Measurements from ENCODE around the gene SCIN. TPM values are rescaled to one million over a fixed set of nuclear protein-coding genes. Genes with fewer than 3 reads are reported as not detected.
"Not testable (repeated sequence)": the region's sequence is repeated elsewhere in the genome, so short reads cannot be mapped to it uniquely, and the experiment has no call there.

SCIN gene
- total and polyA plus RNA-seq, 5 donors, result 0.14 to 0.35 (median 0.26) TPM

- no peaks in the 10 kb centered on the region for H3K4me1 ChIP-seq (ENCODE audit: control insufficient read depth, insufficient read depth, low read length)
- no peaks in the 10 kb centered on the region for H3K27me3 ChIP-seq (ENCODE audit: control insufficient read depth, insufficient read depth)
- ATAC-seq (no peak), DNase-seq (no peak)
- intact Hi-C loops (cut with DNase I), result no loop called here
- 62% methylated on average over 3 of the region's 3 CpGs for WGBS
- H3K9me3 ChIP-seq (ENCODE audit: control insufficient read depth, low read length), result no peaks in the 10 kb centered on the region
- no peak overlapping the region for H3K4me3 ChIP-seq (ENCODE audit: low read length)
- no peak overlapping the region for H3K27ac ChIP-seq (ENCODE audit: low read length)
Observed at GRCh38 chr7:12549106-12549505, 21.4 kb upstream of the SCIN start.

- Histone ChIP-seq H3K4me1 (ENCODE audit: control insufficient read depth, insufficient read depth, low read length) (no peaks in the 10 kb centered on the region), H3K4me3 (ENCODE audit: low read length) (no peak overlapping the region), H3K9me3 (ENCODE audit: control insufficient read depth, low read length) (no peaks in the 10 kb centered on the region), H3K27me3 (ENCODE audit: control insufficient read depth, insufficient read depth) (no peaks in the 10 kb centered on the region), H3K27ac (ENCODE audit: low read length) (no peak overlapping the region)
- intact Hi-C loops (cut with DNase I), result no loop called here
- 94% methylated on average over 4 of the region's 4 CpGs for WGBS
- ATAC-seq (no peak), DNase-seq (no peak)
Observed at GRCh38 chr7:12550956-12551355, 19.6 kb upstream of the SCIN start.

DNA sequence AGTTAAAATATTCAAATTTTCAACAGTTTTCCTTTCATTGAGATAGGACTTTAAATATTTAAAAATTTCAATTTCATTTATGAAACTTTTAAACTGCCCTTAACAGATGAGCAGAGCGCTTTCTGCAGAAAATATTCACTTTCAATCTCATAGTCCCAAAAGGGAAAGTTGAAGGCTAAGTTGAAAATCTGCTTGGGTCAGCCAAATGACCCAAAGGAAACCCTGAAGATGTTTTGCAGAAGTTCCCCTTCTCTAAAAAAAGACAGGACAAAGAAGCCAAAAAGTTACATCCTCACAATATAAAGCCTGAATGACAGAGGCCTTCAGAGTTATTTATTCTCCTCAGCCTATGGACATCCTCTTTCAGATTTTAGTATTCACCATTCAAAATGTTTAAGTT is 17.6 kb upstream of the SCIN start:
- DNase-seq (no peak), ATAC-seq (no peak)
- no peaks in the 10 kb centered on the region for H3K4me1 ChIP-seq (ENCODE audit: control insufficient read depth, insufficient read depth, low read length)
- H3K27me3 ChIP-seq (ENCODE audit: control insufficient read depth, insufficient read depth), result no peaks in the 10 kb centered on the region
- H3K4me3 ChIP-seq (ENCODE audit: low read length), result no peak overlapping the region
- H3K27ac ChIP-seq (ENCODE audit: low read length), result no peak overlapping the region
- no peaks in the 10 kb centered on the region for H3K9me3 ChIP-seq (ENCODE audit: control insufficient read depth, low read length)
- WGBS, result 83% methylated on average over 1 of the region's 1 CpG
- intact Hi-C loops (cut with DNase I), result no loop called here

DNA sequence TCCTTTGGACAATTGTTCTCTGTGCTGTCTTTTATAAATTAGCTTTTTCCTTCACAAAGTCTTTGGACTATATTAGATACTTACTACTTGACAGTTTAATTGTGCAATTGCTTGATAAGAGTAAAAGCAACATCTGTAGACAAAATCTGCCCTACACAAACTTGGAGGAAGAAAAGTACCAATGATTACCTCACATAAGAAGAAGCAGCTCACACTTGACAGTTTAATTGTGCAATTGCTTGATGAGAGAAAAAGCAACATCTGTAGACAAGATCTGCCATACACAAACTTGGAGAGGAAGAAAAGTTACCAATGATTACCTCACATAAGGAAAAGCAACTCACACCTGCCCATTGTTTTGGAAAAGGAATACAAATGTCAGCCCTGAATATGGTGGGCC is 17.1 kb upstream of the SCIN start:
- H3K4me1 ChIP-seq (ENCODE audit: control insufficient read depth, insufficient read depth, low read length), result no peaks in the 10 kb centered on the region
- ATAC-seq, result no peak
- no peaks in the 10 kb centered on the region for H3K27me3 ChIP-seq (ENCODE audit: control insufficient read depth, insufficient read depth)
- H3K9me3 ChIP-seq (ENCODE audit: control insufficient read depth, low read length), result no peaks in the 10 kb centered on the region
- intact Hi-C loops (cut with DNase I), result no loop called here
- H3K27ac ChIP-seq (ENCODE audit: low read length), result no peak overlapping the region
- no peak for DNase-seq
- H3K4me3 ChIP-seq (ENCODE audit: low read length), result no peak overlapping the region

GRCh38 chr7:12554351-12554750 is 16.2 kb upstream of the SCIN start:
- DNase-seq (no peak), ATAC-seq (no peak)
- Histone ChIP-seq H3K27me3 (ENCODE audit: control insufficient read depth, insufficient read depth) (no peaks in the 10 kb centered on the region), H3K4me3 (ENCODE audit: low read length) (no peak overlapping the region), H3K4me1 (ENCODE audit: control insufficient read depth, insufficient read depth, low read length) (no peaks in the 10 kb centered on the region), H3K27ac (ENCODE audit: low read length) (no peak overlapping the region), H3K9me3 (ENCODE audit: control insufficient read depth, low read length) (no peaks in the 10 kb centered on the region)
- 92% methylated on average over 2 of the region's 2 CpGs for WGBS
- intact Hi-C loops (cut with DNase I), result no loop called here

DNA sequence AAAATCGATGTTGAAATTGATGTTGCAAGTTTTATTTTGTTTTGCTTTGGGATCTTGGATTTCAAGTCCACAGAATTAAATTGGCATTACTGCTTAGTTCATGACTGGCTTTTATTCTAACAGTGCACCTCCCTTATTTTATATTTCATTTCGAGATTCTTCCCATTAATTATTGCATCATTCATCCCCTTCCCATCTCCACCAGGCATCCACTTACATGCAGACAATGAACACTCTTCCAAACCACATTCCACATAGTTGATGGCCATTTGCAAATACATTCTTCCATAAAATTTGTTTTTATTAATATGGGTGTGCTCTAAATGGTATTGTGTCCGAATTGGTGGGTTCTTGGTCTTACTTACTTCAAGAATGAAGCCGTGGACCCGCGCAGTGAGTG is 15.6 kb upstream of the SCIN start:
- DNase-seq (no peak), ATAC-seq (no peak)
- H3K9me3 ChIP-seq (ENCODE audit: control insufficient read depth, low read length), result no peaks in the 10 kb centered on the region
- no peak overlapping the region for H3K27ac ChIP-seq (ENCODE audit: low read length)
- no peak overlapping the region for H3K4me3 ChIP-seq (ENCODE audit: low read length)
- H3K4me1 ChIP-seq (ENCODE audit: control insufficient read depth, insufficient read depth, low read length), result no peaks in the 10 kb centered on the region
- WGBS, result 68% methylated on average over 6 of the region's 6 CpGs
- no peaks in the 10 kb centered on the region for H3K27me3 ChIP-seq (ENCODE audit: control insufficient read depth, insufficient read depth)
- intact Hi-C loops (cut with DNase I), result no loop called here

DNA sequence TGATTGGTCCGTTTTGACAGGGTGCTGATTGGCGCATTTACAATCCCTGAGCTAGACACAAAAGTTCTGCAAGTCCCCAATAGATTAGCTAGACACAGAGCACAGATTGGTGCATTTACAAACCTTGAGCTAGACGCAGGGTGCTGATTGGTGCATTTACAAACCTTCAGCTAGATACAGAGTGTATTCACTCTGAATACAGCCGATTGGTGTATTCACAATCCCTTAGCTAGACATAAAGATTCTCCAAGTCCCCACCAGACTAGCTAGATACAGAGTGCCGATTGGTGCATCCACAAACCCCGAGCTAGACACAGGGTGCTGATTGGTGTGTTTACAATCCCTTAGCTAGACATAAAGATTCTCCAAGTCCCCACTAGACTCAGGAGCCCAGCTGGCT is 14.8 kb upstream of the SCIN start:
- intact Hi-C loops (cut with DNase I); H3K9me3 ChIP-seq (ENCODE audit: control insufficient read depth, low read length); H3K27me3 ChIP-seq (ENCODE audit: control insufficient read depth, insufficient read depth); H3K27ac ChIP-seq (ENCODE audit: low read length); ATAC-seq; H3K4me3 ChIP-seq (ENCODE audit: low read length); H3K4me1 ChIP-seq (ENCODE audit: control insufficient read depth, insufficient read depth, low read length); DNase-seq: not testable (repeated sequence)
- WGBS, result 76% methylated on average over 6 of the region's 6 CpGs

DNA sequence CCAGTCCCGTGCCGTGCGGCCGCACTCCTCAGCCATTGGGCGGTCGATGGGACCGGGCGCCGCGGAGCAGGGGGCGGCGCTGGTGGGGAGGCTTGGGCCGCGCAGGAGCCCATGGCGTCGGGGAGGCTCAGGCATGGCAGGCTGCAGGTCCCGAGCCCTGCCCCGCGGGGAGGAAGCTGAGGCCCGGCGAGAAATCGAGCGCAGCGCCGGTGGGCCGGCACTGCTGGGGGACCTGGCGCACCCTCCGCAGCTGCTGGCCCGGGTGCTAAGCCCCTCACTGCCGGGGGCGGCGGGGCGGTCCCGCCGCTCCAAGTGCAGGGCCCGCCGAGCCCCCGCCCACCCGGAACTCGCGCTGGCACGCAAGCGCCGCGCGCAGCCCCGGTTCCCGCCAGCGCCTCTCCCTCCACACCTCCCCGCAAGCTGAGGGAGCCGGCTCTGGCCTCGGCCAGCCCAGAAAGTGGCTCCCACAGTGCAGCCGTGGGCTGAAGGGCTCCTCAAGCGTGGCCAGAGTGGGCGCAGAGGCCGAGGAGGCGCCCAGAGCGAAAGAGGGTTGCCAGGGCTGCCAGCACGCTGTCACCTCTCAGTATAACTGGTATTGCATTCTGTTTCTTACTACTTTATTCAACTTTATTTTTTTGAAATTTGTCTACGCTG is 14.3 kb upstream of the SCIN start:
- DNase-seq; H3K9me3 ChIP-seq (ENCODE audit: control insufficient read depth, low read length); H3K4me3 ChIP-seq (ENCODE audit: low read length); H3K27ac ChIP-seq (ENCODE audit: low read length); intact Hi-C loops (cut with DNase I); H3K4me1 ChIP-seq (ENCODE audit: control insufficient read depth, insufficient read depth, low read length); ATAC-seq; H3K27me3 ChIP-seq (ENCODE audit: control insufficient read depth, insufficient read depth): not testable (repeated sequence)
- WGBS, result 87% methylated on average over 60 of the region's 60 CpGs

- no peaks in the 10 kb centered on the region for H3K9me3 ChIP-seq (ENCODE audit: control insufficient read depth, low read length)
- intact Hi-C loops (cut with DNase I), result no loop called here
Observed at GRCh38 chr7:12557282-12557681, 13.2 kb upstream of the SCIN start.

DNA sequence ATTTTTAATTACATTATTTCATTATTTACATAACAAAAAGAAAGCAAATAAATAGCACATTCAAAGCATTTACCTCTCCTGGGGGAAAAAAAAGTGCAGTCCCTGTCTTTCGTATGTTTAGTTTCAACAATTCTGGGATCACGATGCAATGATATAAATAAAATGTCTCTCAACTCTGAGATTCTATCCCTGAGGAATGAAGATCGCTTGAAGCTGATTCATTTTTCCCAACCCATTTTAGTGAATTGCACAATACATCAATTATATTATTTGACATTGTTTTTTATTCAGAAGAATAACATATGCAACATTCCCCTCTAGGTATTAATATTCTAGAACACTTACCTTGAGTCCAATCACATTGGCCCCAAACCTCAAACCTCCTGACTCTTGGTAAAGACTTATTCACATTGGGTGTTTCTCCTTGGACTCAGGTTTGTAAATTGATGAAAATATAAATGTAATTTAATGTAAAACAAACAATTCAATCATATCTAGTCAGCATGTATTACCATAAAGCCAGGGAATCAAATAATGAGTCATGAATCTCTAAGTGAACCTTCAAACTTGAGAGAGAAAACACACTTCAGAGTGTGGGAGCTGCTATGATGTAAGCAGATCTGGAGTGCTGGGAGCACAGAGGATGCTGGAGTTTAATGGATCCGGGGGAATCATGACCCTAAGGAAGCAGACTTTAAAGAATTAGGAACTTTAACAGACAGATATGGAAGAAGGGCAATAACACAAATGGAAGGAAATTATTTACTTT is 5.3 kb upstream of the SCIN start:
- Histone ChIP-seq H3K9me3 (ENCODE audit: control insufficient read depth, low read length) (no peaks in the 10 kb centered on the region), H3K27ac (ENCODE audit: low read length) (no peak overlapping the region), H3K4me3 (ENCODE audit: low read length) (no peak overlapping the region), H3K4me1 (ENCODE audit: control insufficient read depth, insufficient read depth, low read length) (no peaks in the 10 kb centered on the region), H3K27me3 (ENCODE audit: control insufficient read depth, insufficient read depth) (no peaks in the 10 kb centered on the region)
- intact Hi-C loops (cut with DNase I), result no loop called here
- no peak for DNase-seq
- ATAC-seq, result no peak
- 83% methylated on average over 4 of the region's 4 CpGs for WGBS

More at GRCh38 chr7:12557282-12557681, 13.2 kb upstream of the SCIN start:
- DNase-seq (no peak), ATAC-seq (no peak)
- no peaks in the 10 kb centered on the region for H3K4me1 ChIP-seq (ENCODE audit: control insufficient read depth, insufficient read depth, low read length)
- 65% methylated on average over 7 of the region's 7 CpGs for WGBS
- H3K27me3 ChIP-seq (ENCODE audit: control insufficient read depth, insufficient read depth), result no peaks in the 10 kb centered on the region
- H3K4me3 ChIP-seq (ENCODE audit: low read length), result no peak overlapping the region
- H3K27ac ChIP-seq (ENCODE audit: low read length), result no peak overlapping the region

DNA sequence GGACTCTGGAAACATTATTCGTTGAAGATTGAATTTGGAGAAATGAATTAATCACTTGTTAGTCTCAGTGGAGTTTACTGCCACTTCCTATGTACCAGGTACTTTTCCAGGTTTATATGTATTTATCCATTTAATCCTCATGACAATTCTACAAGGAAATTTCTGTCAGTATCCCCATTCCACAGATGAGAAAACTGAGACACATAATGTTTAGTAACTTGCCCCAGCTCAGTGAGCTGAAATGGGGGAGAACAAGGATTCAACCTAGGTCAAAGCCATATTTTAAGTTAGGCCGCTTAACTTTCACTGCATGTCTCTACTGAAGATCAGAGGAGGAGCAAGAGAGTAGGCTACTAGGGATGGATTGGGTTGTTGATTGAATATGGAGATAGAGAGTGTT is 4.6 kb upstream of the SCIN start:
- ATAC-seq (no peak), DNase-seq (no peak)
- Histone ChIP-seq H3K4me1 (ENCODE audit: control insufficient read depth, insufficient read depth, low read length) (no peaks in the 10 kb centered on the region), H3K27me3 (ENCODE audit: control insufficient read depth, insufficient read depth) (no peaks in the 10 kb centered on the region), H3K9me3 (ENCODE audit: control insufficient read depth, low read length) (no peaks in the 10 kb centered on the region), H3K4me3 (ENCODE audit: low read length) (no peak overlapping the region), H3K27ac (ENCODE audit: low read length) (no peak overlapping the region)
- 86% methylated on average over 2 of the region's 2 CpGs for WGBS
- intact Hi-C loops (cut with DNase I), result no loop called here
